Measurements from ENCODE around the gene RNF17.
"Not testable (repeated sequence)": the region's sequence is repeated elsewhere in the genome, so short reads cannot be mapped to it uniquely, and the experiment has no call there.

Gene RNF17

DNA sequence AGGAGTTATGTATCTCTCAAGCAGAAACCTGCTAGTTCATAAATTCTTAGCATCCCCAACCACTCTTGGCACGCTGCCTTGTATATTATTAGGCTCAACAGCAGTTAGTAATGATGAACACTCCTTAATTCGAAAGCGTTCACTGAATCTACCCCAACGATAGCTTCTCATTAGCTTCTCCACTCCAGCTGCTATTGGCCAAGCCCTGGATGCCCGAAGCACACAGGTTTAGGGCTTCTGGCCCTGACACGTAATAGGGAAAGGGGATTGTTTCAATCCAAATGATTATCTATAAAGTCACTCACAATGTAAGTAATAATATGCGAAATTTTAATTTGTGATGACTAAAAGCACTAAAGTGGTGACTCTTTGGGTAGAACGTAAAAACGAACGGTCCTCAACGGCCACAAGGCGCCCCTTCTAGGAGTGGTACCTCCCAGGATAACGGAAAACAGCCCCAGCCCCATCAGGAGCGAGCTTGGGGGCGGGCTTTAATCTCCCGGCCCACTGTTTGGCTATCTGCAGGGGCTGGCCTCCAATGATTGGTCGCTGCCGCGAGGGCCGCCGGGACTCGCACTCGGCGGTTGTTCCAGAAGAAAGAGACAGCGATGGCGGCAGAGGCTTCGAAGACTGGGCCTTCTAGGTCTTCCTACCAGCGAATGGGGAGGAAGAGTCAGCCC is at the start of gene RNF17:
Gene RNF17, plus strand, starts transcription at position 574 of the 680 bp plus-strand sequence. Its CDS starts 35 bp downstream, at position 609.
- DNase-seq (ENCODE audit: low read depth), result no peak

DNA sequence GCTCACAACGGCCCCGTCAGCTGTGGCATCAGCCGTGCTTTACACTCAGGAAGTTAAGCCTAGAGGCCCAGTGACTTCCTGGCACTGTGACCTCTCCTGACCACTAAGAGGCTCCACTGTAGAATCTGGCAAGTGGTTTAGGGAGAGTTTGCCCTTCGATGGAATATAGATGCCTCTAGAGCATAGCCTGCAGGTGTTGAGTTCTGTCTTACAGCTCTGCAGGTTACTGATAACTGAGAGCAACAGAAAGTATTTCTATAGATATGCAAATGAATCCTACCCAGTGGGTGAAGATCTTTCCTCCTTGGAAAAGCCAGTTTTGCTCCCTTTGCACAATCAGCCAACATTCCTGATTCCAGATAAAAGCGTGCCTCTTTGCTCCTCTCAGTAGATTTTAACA is 48.0 kb upstream of the RNF17 start:
- DNase-seq (ENCODE audit: low read depth), result no peak

GRCh38 chr13:24716446-24716845 is 47.5 kb upstream of the RNF17 start:
- no peak for DNase-seq (ENCODE audit: low read depth)

GRCh38 chr13:24717217-24717616 is 46.8 kb upstream of the RNF17 start:
- DNase-seq (ENCODE audit: low read depth), result no peak

- no peak for DNase-seq (ENCODE audit: low read depth)
Measured at GRCh38 chr13:24718192-24718965, 45.6 kb upstream of the RNF17 start.

GRCh38 chr13:24719139-24719538 is 44.8 kb upstream of the RNF17 start:
- DNase-seq (ENCODE audit: low read depth), result no peak

- no peak for DNase-seq (ENCODE audit: low read depth)
Measured at GRCh38 chr13:24723206-24723605, 40.8 kb upstream of the RNF17 start.

GRCh38 chr13:24724714-24725113 is 39.3 kb upstream of the RNF17 start:
- no peak for DNase-seq (ENCODE audit: low read depth)

- DNase-seq (ENCODE audit: low read depth), result no peak
Measured at GRCh38 chr13:24725379-24725778, 38.6 kb upstream of the RNF17 start.

DNA sequence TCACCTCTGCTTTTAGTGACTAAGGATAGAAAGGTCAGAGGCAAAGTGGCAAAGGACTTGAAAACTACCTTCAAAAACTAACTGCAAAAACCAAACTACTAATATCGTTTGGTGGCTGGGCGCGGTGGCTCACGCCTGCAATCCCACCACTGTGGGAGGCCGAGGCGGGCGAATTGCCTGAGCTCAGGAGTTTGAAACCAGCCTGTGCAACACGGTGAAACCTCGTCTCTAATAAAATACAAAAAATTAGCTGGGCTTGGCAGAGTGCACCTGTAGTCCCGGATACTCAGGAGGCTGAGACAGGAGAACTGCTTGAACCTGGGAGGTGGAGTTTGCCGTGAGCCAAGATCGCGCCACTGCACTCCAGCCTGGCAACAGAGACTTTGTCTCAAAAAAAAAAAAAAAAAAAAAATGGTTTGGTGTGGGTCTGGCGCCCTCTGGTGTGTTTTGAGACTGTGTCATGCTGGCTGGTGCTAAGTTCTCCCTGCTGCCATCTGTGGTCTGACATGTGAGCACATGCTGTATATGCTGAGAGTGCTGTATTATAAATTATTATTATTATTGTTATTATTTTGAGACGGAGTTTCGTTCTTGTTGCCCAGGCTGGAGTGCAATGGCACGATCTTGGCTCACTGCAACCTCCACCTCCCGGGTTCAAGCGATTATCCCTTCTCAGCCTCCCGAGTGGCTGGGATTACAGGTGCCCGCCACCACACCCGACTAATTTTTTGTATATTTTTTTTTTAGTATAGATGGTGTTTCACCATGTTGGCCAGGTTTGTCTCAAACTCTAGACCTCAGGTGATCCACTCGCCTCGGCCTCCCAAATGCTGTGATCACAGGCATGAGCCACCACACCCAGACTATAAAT is 36.0 kb upstream of the RNF17 start:
- DNase-seq (ENCODE audit: low read depth), result peak; percentile 81

DNA sequence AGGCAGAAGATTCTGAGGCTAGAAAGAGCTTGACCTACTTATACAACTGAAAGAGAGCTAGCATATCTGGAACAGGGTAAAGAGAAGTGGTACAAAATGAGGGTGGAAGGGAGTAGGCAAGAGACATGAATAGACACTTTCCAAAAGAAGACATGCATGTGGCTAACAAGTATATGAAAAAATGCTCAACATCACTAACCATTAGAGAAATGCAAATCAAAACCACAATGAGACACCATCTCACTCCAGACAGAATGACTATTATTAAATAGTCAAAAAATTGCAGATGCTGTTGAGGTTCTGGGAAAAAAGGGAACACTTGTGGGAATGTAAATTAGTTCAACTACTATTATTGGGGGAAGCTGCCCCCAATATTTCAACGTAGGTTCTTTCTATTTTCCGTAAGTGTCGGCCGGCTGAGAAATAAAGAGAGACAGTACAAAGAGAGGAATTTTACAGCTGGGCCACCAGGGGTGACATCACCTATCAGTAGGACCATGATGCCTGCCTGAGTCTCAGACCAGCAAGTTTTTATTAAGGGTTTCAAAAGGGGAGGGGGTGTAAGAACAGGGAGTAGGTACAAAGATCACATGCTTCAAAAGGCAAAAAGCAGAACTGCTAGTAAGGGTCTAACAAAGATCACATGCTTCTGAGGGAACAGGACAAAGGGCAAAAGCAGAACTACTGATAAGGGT is 32.9 kb upstream of the RNF17 start:
- not testable (repeated sequence) for DNase-seq (ENCODE audit: low read depth)

DNA sequence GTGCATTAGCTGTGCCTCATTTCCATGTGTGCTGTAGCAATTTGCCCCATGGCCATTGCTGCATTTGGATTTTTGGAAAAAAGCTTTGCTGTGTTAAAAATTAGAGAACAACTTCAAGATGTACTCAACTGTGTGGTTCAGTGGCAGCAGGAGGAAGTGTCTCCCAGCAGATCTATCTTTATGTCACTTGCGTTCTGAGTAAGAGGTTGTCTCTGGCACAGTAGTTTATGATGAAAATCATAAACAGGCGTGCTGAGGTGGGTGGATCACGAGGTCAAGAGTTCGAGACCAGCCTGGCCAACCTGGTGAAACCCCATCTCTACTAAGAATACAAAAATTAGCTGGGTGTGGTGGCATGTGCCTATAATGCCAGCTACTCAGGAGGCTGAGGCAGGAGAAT is 29.0 kb upstream of the RNF17 start:
- no peak for DNase-seq (ENCODE audit: low read depth)

DNA sequence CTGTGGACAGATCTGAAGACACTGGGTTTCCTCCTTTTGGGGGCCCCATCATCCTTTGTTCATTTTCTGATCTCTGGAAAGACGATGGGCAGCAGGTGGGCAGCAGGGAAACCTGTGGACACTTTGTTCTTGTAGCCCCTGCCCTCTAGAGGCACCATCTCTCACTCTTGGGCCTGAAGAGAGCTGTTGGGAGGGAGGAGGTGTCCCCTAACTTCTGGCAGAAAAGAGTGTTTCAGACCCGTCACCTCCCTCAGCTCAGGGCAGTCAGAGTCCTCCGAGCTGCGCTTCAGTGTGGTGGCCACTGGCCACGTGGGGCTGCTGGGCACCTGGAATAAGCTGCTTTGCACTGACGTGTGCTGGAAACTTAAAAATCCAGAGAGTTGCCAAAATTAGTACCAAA is 26.9 kb upstream of the RNF17 start:
- DNase-seq (ENCODE audit: low read depth), result no peak

- DNase-seq (ENCODE audit: low read depth), result no peak
Measured at GRCh38 chr13:24738366-24738847, 25.6 kb upstream of the RNF17 start.

- no peak for DNase-seq (ENCODE audit: low read depth)
Measured at GRCh38 chr13:24740014-24740890, 23.7 kb upstream of the RNF17 start.

- DNase-seq (ENCODE audit: low read depth), result peak; percentile 8
Measured at GRCh38 chr13:24741016-24741662, 22.8 kb upstream of the RNF17 start.

DNA sequence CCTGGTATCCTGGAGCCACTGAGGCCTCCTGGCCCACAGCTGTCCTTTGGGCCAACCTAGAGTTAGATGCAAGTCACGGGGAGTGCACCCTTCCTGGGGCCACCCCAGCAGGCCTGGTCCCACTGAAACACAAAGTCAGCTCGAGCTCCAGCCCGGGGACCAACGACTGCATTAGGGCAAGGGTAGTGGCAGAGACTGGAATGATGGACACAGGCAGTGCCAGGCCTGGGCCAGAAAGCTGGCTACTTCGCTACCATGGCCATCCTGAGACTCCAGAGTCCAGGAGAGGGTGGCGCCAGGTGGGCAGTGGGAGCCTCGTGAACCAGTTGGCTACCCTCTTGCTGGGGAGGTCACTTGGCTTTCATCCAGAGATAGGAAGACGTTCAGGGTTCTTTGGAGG is 22.2 kb upstream of the RNF17 start:
- DNase-seq (ENCODE audit: low read depth), result no peak

DNA sequence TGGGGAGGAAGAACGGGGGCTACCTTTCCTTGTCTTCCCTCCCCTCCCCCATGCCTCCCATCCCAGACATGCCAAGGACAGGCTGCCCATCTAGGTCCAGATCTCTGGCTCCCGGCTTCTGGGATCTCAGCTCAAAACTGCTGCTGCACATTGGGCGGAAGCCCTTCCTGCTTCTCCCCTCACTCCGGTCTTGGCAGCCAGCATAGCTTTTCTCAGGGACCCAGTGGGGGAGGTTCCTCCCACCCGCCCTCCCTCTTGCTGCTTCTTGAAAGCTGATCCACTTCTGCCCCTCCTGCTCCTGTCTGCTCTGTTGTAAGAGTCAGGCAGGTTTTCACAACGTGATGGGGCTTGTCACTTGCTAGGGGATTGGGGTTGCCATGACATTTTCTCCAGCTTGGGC is 21.7 kb upstream of the RNF17 start:
- DNase-seq (ENCODE audit: low read depth), result no peak

DNA sequence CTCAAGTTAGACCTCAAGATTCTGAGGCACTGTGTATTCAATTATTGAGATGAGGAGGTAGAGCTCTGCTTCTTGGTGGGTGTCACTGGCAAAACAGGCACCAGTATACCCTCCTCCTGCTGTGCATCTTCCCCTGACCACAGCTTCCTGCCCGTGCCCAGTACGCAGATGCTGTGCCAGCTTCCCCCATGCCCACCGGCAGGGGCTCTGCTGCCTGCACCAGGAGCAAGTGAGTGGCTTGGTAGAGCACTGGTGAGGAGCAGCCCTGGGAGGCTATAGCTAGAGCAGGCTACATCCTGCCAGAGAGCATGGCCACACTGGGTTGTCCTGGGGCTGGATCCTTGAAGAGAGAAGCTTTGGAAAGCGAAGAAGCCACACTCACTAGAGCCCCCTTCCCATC is 21.0 kb upstream of the RNF17 start:
- no peak for DNase-seq (ENCODE audit: low read depth)

DNA sequence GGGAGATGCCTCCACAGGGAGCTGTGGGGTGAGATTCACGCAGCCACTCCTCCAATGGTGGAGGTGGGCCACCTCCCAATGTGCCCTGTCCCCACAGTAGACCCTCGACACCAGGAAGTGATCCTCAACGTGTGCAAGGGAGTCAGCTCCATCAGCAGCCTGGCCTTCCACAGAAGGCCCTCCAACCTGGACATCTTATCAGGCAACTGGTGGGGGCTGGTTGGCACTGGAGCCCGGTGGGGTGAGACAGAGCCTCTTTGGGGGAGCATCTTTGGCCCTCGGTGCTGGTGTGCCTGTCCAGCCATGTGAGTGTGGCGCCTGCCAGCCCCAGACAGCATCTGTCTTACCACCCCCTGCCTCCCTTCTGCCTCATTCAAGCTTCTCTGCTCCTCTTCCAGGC is 19.7 kb upstream of the RNF17 start:
- no peak for DNase-seq (ENCODE audit: low read depth)

DNA sequence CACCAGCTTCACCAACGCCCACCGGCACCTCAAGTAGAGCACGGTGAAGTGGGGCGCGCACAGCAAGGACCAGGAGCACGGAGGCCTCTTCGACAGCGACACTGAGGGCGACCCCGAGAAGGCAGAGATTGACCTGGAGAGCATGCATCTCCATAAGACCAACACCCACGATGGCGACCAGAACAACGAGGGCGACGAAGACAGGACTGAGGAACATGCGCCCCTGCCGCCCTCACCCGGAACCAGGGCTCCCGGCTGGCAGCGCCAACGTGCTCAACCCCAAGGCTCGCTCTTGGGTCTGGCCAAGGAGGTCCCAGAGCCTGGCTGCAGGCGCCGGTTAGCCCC is 18.5 kb upstream of the RNF17 start:
- no peak for DNase-seq (ENCODE audit: low read depth)

All from EH (cell line).